Right atrium auricular region (tissue), 2 donors: ENCODE data around the gene WBP4. TPM values are rescaled to one million over a fixed set of nuclear protein-coding genes. Genes with fewer than 3 reads are reported as not detected.

ENCODE experiments used
- DNase-seq: peaks from one replicate; pipeline ENCODE4 v3.0.0-alpha.2; 2019; ENCODE audit warnings: low spot score
- H3K27ac ChIP-seq, 2 donors: fragments of 200-600 bp; sonication (generic); 1 replicate in 1 of 2; 2 replicates in 1 of 2; pipeline ENCODE4 v1.5.1; 2016 to 2019
- H3K27me3 ChIP-seq, 2 donors: fragments of 200-600 bp; sonication (generic); one replicate each; pipeline versions ENCODE4 v1.5.1 to v1.6.0; 2017 to 2019
- H3K36me3 ChIP-seq: fragments of 200-600 bp; sonication (generic); one replicate; pipeline ENCODE4 v1.5.1; 2016
- H3K4me1 ChIP-seq, 2 donors: fragments of 200-600 bp; sonication (generic); one replicate each; pipeline versions ENCODE4 v1.5.1 to v1.6.0; 2017 to 2019
- H3K4me3 ChIP-seq, 2 donors: fragments of 200-600 bp; sonication (generic); 1 replicate in 1 of 2; 2 replicates in 1 of 2; pipeline ENCODE4 v1.5.1; 2017 to 2019; ENCODE audit warnings: mild to moderate bottlenecking in 1 of 2, moderate library complexity in 1 of 2
- H3K9me3 ChIP-seq, 2 donors: fragments of 200-600 bp; sonication (generic); one replicate each; pipeline ENCODE4 v1.5.1; 2019
- total RNA-seq, 2 donors: library from RNA; depleted of rRNA; stranded (reverse); fragments of >200 nt; gene quantifications; one replicate each; pipeline ENCODE4 v1.1.0, GENCODE V29; 2016
- TF ChIP-seq, protein P1 (sequence below), 2 donors: fragments of 200-600 bp; sonication (generic); IDR thresholded peaks; one replicate each; pipeline ENCODE4 v1.5.1; 2019; ENCODE audit warnings: antibody characterized with exemption in 2 of 2

Gene WBP4
- total RNA-seq, 2 donors from 2014 or later, result 14.0 to 18.0 TPM

DNA sequence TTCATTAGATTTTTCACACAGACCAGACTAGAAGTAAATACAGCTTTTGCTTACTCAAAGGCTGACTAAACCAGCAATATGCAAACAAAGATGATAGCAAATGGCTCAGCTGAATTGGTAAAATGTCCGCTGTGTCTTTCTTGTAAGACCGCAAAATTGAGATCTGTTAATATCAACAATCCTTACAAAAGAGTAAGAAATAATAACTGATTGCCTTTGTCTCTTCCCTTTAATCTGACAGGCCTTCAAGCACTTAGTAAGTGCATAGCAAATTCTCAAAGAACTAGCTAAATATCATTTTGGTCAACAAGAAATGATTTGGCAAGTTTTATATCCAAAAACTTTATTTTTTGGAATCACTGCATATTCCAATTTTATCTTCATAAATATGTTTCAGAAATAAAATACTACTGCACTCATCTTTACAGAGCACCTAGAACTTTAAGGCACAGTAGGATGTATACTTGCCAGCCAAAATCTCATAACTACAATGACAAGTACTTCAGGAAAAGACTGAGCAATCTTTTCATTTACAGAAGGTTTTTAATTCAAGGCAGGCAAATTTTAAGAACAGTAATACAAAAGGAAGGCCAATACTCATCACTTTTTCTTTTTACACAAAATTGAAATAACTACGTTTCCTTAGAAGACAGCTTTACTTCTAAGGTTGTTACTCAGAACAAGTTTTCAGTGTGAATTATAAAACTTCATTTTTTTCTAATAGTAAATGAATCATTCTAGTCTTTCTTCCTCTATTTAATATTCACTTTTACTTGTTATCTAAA is 43.3 kb upstream of the WBP4 start:
- H3K9me3 ChIP-seq, result no peaks in the 10 kb centered on the region
- TF ChIP-seq, protein P1, sequence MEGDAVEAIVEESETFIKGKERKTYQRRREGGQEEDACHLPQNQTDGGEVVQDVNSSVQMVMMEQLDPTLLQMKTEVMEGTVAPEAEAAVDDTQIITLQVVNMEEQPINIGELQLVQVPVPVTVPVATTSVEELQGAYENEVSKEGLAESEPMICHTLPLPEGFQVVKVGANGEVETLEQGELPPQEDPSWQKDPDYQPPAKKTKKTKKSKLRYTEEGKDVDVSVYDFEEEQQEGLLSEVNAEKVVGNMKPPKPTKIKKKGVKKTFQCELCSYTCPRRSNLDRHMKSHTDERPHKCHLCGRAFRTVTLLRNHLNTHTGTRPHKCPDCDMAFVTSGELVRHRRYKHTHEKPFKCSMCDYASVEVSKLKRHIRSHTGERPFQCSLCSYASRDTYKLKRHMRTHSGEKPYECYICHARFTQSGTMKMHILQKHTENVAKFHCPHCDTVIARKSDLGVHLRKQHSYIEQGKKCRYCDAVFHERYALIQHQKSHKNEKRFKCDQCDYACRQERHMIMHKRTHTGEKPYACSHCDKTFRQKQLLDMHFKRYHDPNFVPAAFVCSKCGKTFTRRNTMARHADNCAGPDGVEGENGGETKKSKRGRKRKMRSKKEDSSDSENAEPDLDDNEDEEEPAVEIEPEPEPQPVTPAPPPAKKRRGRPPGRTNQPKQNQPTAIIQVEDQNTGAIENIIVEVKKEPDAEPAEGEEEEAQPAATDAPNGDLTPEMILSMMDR (IDR thresholded peaks at IDR 0.05), result no peak
- H3K4me3 ChIP-seq, result peak overlapping the region; percentile 5 to 11
- H3K36me3 ChIP-seq, result no peaks in the 10 kb centered on the region
- H3K27me3 ChIP-seq, result no peaks in the 10 kb centered on the region
- no peak for DNase-seq
- peaks cover 0 to 38% of the 10 kb centered on the region in 2 donors for H3K4me1 ChIP-seq
- peak overlapping the region; percentile 68 to 78 for H3K27ac ChIP-seq

DNA sequence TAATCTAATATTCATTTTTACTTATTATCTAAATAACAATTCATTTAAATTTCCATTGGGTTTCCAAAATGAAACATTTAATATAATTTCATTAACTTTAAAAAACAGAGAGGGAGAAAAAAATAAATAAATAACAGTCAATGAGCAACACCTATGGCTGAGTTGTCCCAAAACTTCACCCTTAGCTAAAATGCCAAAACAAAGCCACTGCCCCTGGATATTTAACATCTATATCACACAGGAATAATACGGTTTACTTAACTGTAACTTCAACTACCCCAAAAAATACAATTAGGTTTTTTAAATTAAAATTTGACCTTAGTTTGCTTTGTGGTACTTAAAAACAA is 42.7 kb upstream of the WBP4 start:
- Histone ChIP-seq H3K9me3 (no peaks in the 10 kb centered on the region), H3K4me3 (peak overlapping the region; percentile 5 to 11), H3K27ac (peak overlapping the region; percentile 68 to 78), H3K36me3 (no peaks in the 10 kb centered on the region), H3K27me3 (no peaks in the 10 kb centered on the region), H3K4me1 (peaks cover 0 to 42% of the 10 kb centered on the region in 2 donors)
- TF ChIP-seq, protein P1 (IDR thresholded peaks at IDR 0.05), result no peak
- no peak for DNase-seq

DNA sequence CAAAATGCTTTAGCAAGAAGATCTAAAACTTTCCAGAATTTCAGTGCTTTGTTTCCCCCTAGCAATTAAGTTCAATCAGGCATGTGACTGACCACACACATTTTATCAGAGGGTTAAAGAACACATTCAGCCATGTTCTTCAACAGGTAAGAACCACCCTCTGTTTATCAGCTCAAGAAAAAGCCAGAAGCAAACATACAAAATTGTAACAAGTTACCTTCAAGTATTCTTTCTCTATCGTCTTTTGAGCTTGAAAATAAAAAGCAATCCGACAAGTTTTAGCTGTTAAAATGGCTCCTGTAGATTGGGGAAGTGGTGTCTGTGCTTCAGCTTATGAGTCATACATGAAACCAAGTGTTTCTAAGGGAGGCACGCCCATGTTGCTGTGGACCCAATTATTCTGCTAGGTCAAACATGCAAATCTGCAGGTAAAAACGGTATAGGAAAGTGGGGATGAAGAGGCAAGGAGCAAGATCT is 42.3 kb upstream of the WBP4 start, which contains the start of gene ELF1:
ELF1 (minus strand) TSS at position 306 of the 477 bp plus-strand sequence. CDS start 37,262 bp downstream, outside the sequence.
- no peaks in the 10 kb centered on the region for H3K9me3 ChIP-seq
- H3K4me3 ChIP-seq, result peak within 1 kb of the TSS; percentile 5 to 11
- peak within 1 kb of the TSS; percentile 68 to 78 for H3K27ac ChIP-seq
- TF ChIP-seq, protein P1 (IDR thresholded peaks at IDR 0.05), result no peak
- no peaks in the 10 kb centered on the region for H3K27me3 ChIP-seq
- DNase-seq, result no peak
- no peaks in the 10 kb centered on the region for H3K36me3 ChIP-seq
- peaks cover 0 to 45% of the 10 kb centered on the region in 2 donors for H3K4me1 ChIP-seq

DNA sequence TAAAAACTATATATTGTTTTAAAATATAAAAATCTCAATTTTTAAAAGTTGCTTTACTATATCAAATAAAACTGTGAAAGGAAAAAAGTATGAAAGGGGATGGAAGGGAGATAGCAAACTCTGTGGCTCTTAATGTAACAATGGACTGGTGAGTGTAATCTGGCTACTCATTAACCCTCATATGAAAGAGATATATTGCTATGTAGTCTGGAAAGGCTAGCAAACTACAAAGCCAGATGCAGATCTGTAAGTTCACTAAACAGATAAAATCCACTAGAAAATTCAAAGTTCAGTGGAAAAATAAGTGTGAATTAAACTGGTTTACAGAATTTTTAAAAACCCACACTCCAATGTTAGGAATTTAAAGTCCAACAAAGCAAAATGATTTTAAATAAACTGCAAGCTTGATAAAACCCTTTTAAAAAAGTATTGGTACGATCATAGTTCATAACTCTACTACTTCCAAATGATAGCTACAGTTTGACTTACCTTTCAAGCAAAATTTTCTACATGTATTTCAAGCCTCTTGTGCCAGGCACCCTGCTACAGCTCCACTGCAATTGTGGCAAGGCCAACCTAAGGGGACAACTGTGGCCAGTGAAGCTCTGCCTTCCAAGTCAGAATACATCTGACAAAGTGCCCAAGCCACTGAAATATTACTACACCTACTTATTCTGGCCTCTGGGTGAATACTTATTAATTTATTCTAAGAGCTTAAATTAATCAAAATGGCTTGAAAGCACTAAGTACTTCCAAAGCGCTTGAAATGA is 41.5 kb upstream of the WBP4 start:
- peak overlapping the region in 1 of 2 donors; percentile 78 for H3K27ac ChIP-seq
- H3K4me3 ChIP-seq, result no peak overlapping the region
- H3K27me3 ChIP-seq, result no peaks in the 10 kb centered on the region
- no peaks in the 10 kb centered on the region for H3K36me3 ChIP-seq
- H3K4me1 ChIP-seq, result peaks cover 0 to 43% of the 10 kb centered on the region in 2 donors
- no peak for DNase-seq
- TF ChIP-seq, protein P1 (IDR thresholded peaks at IDR 0.05), result no peak
- no peaks in the 10 kb centered on the region for H3K9me3 ChIP-seq

DNA sequence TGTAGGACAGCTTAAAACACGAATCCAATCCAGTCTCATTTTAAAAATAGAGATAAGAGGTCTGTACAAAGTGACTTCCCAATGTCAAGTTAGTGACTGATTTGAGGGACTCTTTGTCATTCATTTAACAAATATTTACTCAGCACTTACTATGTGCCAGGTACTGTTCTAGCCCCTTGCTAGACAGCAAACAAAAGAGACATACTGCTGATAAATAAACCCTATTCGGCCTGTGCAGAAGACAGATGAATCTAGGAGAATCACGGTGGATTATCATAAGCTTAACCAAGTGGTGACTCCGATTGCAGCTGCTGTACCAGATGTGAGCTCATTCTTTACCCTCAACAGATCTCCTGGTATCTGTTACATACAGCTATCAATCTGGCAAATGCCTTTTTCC is 35.8 kb upstream of the WBP4 start:
- no peak overlapping the region for H3K27ac ChIP-seq
- no peaks in the 10 kb centered on the region for H3K27me3 ChIP-seq
- TF ChIP-seq, protein P1 (IDR thresholded peaks at IDR 0.05), result no peak
- H3K36me3 ChIP-seq, result peaks cover 4% of the 10 kb centered on the region
- DNase-seq, result no peak
- H3K4me3 ChIP-seq, result no peak overlapping the region
- H3K4me1 ChIP-seq, result peaks cover 0 to 39% of the 10 kb centered on the region in 2 donors
- no peaks in the 10 kb centered on the region for H3K9me3 ChIP-seq
